HepG2 (cell line): ENCODE measurements around the gene SSC5D. TPM values are rescaled to one million over a fixed set of nuclear protein-coding genes. Genes with fewer than 3 reads are reported as not detected.

ENCODE experiments used
- AKAP8 ChIP-seq: sonication (generic); formaldehyde crosslinking; IDR thresholded peaks from 2 replicates; pipeline ENCODE4 v1.5.1; 2020; ENCODE audit warnings: mild to moderate bottlenecking, missing genetic modification reagents
- CREB1 ChIP-seq, 2 experiments: fragments of 450-650 bp in 1 of 2; IDR thresholded peaks; 2 replicates each; pipeline ENCODE4 v1.6.1; 2016 to 2017; ENCODE audit warnings: control low read depth in 1 of 2, mild to moderate bottlenecking in 1 of 2, missing compliant biosample characterization in 1 of 2, missing genetic modification characterization in 1 of 2
- GABPA ChIP-seq, 2 experiments: IDR thresholded peaks; 2 replicates each; pipeline ENCODE4 v1.6.1; 2011 to 2016; ENCODE audit warnings: low read depth in 2 of 2, low read length in 1 of 2, missing biosample characterization in 1 of 2, missing genetic modification characterization in 1 of 2
- HNF4G ChIP-seq, 2 experiments: sonication (generic) in 1 of 2; formaldehyde crosslinking in 1 of 2; IDR thresholded peaks; 2 replicates each; pipeline versions ENCODE4 v1.4.0 to v1.6.1; 2011 to 2020; ENCODE audit warnings: borderline replicate concordance in 2 of 2, low read depth in 2 of 2, mild to moderate bottlenecking in 2 of 2, low read length in 1 of 2, missing genetic modification reagents in 1 of 2, moderate library complexity in 1 of 2
- KDM2A ChIP-seq: sonication (generic); formaldehyde crosslinking; IDR thresholded peaks from 2 replicates; pipeline ENCODE4 v1.4.0; 2020; ENCODE audit warnings: low read depth, missing genetic modification reagents, borderline replicate concordance
- LCORL ChIP-seq, 2 experiments: fragments of 450-650 bp in 1 of 2; sonication (generic) in 1 of 2; formaldehyde crosslinking in 1 of 2; IDR thresholded peaks; 2 replicates each; pipeline versions ENCODE4 v1.5.0 to v1.6.1; 2017 to 2020; ENCODE audit warnings: antibody characterized with exemption in 1 of 2, missing genetic modification reagents in 1 of 2
- MED13 ChIP-seq: sonication (generic); formaldehyde crosslinking; IDR thresholded peaks from 2 replicates; pipeline ENCODE4 v1.5.0; 2020; ENCODE audit warnings: missing genetic modification reagents
- MTA1 ChIP-seq: sonication (generic); formaldehyde crosslinking; IDR thresholded peaks from 2 replicates; pipeline ENCODE4 v1.4.0; 2020; ENCODE audit warnings: missing genetic modification reagents, mild to moderate bottlenecking, borderline replicate concordance
- RBFOX2 ChIP-seq: fragments of 200-400 bp; formaldehyde crosslinking; IDR thresholded peaks from 2 replicates; pipeline ENCODE4 v1.6.1; 2017; ENCODE audit warnings: low read depth, mild to moderate bottlenecking, low read length
- TFDP2 ChIP-seq: sonication (generic); formaldehyde crosslinking; IDR thresholded peaks from 2 replicates; pipeline ENCODE4 v1.4.0; 2020; ENCODE audit warnings: missing genetic modification reagents
- ZBTB38 ChIP-seq: sonication (generic); formaldehyde crosslinking; IDR thresholded peaks from 2 replicates; pipeline ENCODE4 v1.5.1; 2020; ENCODE audit warnings: mild to moderate bottlenecking, missing genetic modification reagents
- ZC3H13 ChIP-seq: sonication (generic); formaldehyde crosslinking; IDR thresholded peaks from 2 replicates; pipeline ENCODE4 v1.8.1; 2023; ENCODE audit warnings: mild to moderate bottlenecking, missing genetic modification reagents, moderate library complexity
- ZFP1 ChIP-seq: IDR thresholded peaks from 2 replicates; pipeline ENCODE4 v1.6.1; 2016
- ZHX2 ChIP-seq, 2 experiments: sonication (generic) in 1 of 2; formaldehyde crosslinking in 1 of 2; IDR thresholded peaks; 2 replicates each; pipeline versions ENCODE4 v1.6.1 to v1.9.0; 2014 to 2022; ENCODE audit warnings: antibody characterized with exemption in 1 of 2, borderline replicate concordance in 1 of 2, inconsistent platforms in 1 of 2, low read depth in 1 of 2, missing genetic modification reagents in 1 of 2
- ZNF343 ChIP-seq: sonication (generic); formaldehyde crosslinking; IDR thresholded peaks from 2 replicates; pipeline ENCODE4 v1.4.0; 2020; ENCODE audit warnings: mild to moderate bottlenecking, missing genetic modification reagents
- ZNF761 ChIP-seq: sonication (generic); formaldehyde crosslinking; conservative IDR thresholded peaks from 2 replicates; pipeline ENCODE4 v1.4.0; 2020; ENCODE audit warnings: mild to moderate bottlenecking, missing genetic modification reagents
- ZNF784 ChIP-seq: sonication (generic); formaldehyde crosslinking; IDR thresholded peaks from 2 replicates; pipeline ENCODE4 v1.5.1; 2020; ENCODE audit warnings: missing genetic modification reagents, mild to moderate bottlenecking, borderline replicate concordance
- polyA plus RNA-seq, 8 experiments: library from polyadenylated mRNA; depleted of rRNA in 3 of 8; stranded (reverse) in 7 of 8; unstranded in 1 of 8; fragments of >200 nt; fragmentation: Illumina TruSeq in 4 of 8; extraction: Trizol in 4 of 8; gene quantifications; 2 replicates each; pipeline versions ENCODE4 v1.2.1 to v1.2.3, GENCODE V29; 2011 to 2016; ENCODE audit warnings: low read depth in 4 of 8, missing spikeins in 1 of 8, mixed read lengths in 1 of 8; ENCODE audit not compliant: insufficient read depth in 1 of 8
- total RNA-seq, 5 experiments: library from RNA; depleted of rRNA; stranded (reverse); fragments of >200 nt; fragmentation: Illumina TruSeq; extraction: Trizol; gene quantifications; 2 replicates each; pipeline ENCODE4 v1.2.3, GENCODE V29; 2016; ENCODE audit warnings: low read depth in 1 of 5

Gene SSC5D
- total and polyA plus RNA-seq, 2 of the 13 experiments (the other 11 are each of a cell fraction or from before 2014, with no cell fraction given): not detected

- TF ChIP-seq MTA1 (CRISPR knock-in tag) (0 out of 2 replicates have a peak, but pooled peaks have one; percentile 51), RBFOX2 (peak; percentile 62), ZNF784 (no peak), MED13 (CRISPR knock-in tag) (peak; percentile 34; the same call in 1 of the 2 replicates), KDM2A (CRISPR knock-in tag) (peak; percentile 98), ZC3H13 (CRISPR knock-in tag) (peak; percentile 98), GABPA (IDR thresholded peaks at IDR 0.05; ENCODE audit: low read depth, low read length) (peak; percentile 71), GABPA (CRISPR knock-in tag; IDR thresholded peaks at IDR 0.05; ENCODE audit: low read depth) (peak; percentile 85), HNF4G (IDR thresholded peaks at IDR 0.05; ENCODE audit: borderline replicate concordance, low read depth, low read length) (peak; percentile 5; the same call in 1 of the 2 replicates), HNF4G (CRISPR knock-in tag; IDR thresholded peaks at IDR 0.05; ENCODE audit: borderline replicate concordance, low read depth) (no peak), CREB1 (IDR thresholded peaks at IDR 0.05) (peak; percentile 96), CREB1 (CRISPR knock-in tag; IDR thresholded peaks at IDR 0.05) (peak; percentile 96), TFDP2 (CRISPR knock-in tag) (no peak), ZFP1 (CRISPR knock-in tag) (no peak), AKAP8 (peak; percentile 48; the same call in 1 of the 2 replicates), ZBTB38 (peak; percentile 38; the same call in 1 of the 2 replicates), ZHX2 (IDR thresholded peaks at IDR 0.05; ENCODE audit: low read depth) (peak; percentile 55; the same call in 1 of the 2 replicates), ZHX2 (CRISPR knock-in tag; IDR thresholded peaks at IDR 0.05; ENCODE audit: borderline replicate concordance) (no peak), ZNF761 (CRISPR knock-in tag) (peak; percentile 67; the same call in 1 of the 2 replicates), LCORL (IDR thresholded peaks at IDR 0.05) (no peak), LCORL (CRISPR knock-in tag; IDR thresholded peaks at IDR 0.05) (peak; percentile 37; the same call in 1 of the 2 replicates), ZNF343 (0 out of 2 replicates have a peak, but pooled peaks have one; percentile 52)
Observed at GRCh38 chr19:55484593-55485438, 3.4 kb upstream of the SSC5D start, which contains the start of gene NAT14 (continued).
